Suprapubic skin (tissue), 4 donors: ENCODE measurements around the gene CCDC117.

Experiments
- CTCF ChIP-seq, 2 donors: fragments of 200-600 bp in 1 of 2; fragments of 450-650 bp in 1 of 2; sonication (generic) in 1 of 2; IDR thresholded peaks; one replicate each; pipeline ENCODE4 v1.5.1; 2016 to 2019; ENCODE audit warnings: antibody characterized with exemption in 2 of 2, mild to moderate bottlenecking in 1 of 2, moderate library complexity in 1 of 2
- POLR2A ChIP-seq, 2 donors: fragments of 450-650 bp; IDR thresholded peaks; one replicate each; pipeline ENCODE4 v1.6.1; 2017; ENCODE audit warnings: antibody characterized with exemption in 2 of 2, mild to moderate bottlenecking in 2 of 2, moderate library complexity in 2 of 2
- POLR2AphosphoS5 ChIP-seq, 3 donors: sonication (generic); formaldehyde crosslinking; IDR thresholded peaks; one replicate each; pipeline ENCODE4 v1.6.1; 2017; ENCODE audit warnings: antibody characterized with exemption in 3 of 3

GRCh38 chr22:28793976-28794584, 21.6 kb downstream of the CCDC117 start:
- TF ChIP-seq CTCF (IDR thresholded peaks at IDR 0.05), result no peak
- no peak for TF ChIP-seq POLR2A (IDR thresholded peaks at IDR 0.05)
- no peak for TF ChIP-seq POLR2AphosphoS5 (IDR thresholded peaks at IDR 0.05)
